ENCODE data around the gene GAS2.

- no peak for TF ChIP-seq POLR2AphosphoS5 (IDR thresholded peaks at IDR 0.05; ENCODE audit: low read depth, low read length)
- no peak for TF ChIP-seq REST (IDR thresholded peaks at IDR 0.05; ENCODE audit: insufficient read depth in 1 of 2, low read depth in 2 of 2, low read length in 2 of 2)
- no peak for TF ChIP-seq TAF1 (IDR thresholded peaks at IDR 0.05; ENCODE audit: borderline replicate concordance, insufficient read depth, low read length)
- no peak for TF ChIP-seq SIN3A (IDR thresholded peaks at IDR 0.05; ENCODE audit: borderline replicate concordance, insufficient read depth, low read length)
Measured at GRCh38 chr11:22668005-22668796, 1.8 kb downstream of the GAS2 start.

All from PFSK-1 (cell line).